BLaER1 treated with 17β-estradiol and CSF1 and Interleukin-3, amounts not matched to agents 10 nM and 100 nM (cell line): ENCODE data around the gene INS.

Experiments
- H3K27ac ChIP-seq, 11 experiments: shearing (Covaris generic); formaldehyde crosslinking; 2 replicates each; pipeline ENCODE4 v1.8.1; 2022
- H3K27me3 ChIP-seq, 11 experiments: shearing (Covaris generic); formaldehyde crosslinking; 2 replicates each; pipeline ENCODE4 v1.8.1; 2022
- H3K36me3 ChIP-seq, 11 experiments: shearing (Covaris generic); formaldehyde crosslinking; 2 replicates each; pipeline ENCODE4 v1.8.1; 2022
- H3K4me1 ChIP-seq, 10 experiments: shearing (Covaris generic); formaldehyde crosslinking; 2 replicates each; pipeline ENCODE4 v1.8.1; 2022
- H3K4me2 ChIP-seq, 11 experiments: shearing (Covaris generic); formaldehyde crosslinking; 2 replicates each; pipeline ENCODE4 v1.8.1; 2022
- H3K4me3 ChIP-seq, 10 experiments: shearing (Covaris generic); formaldehyde crosslinking; 2 replicates each; pipeline ENCODE4 v1.8.1; 2022
- H3K9ac ChIP-seq, 11 experiments: shearing (Covaris generic); formaldehyde crosslinking; 2 replicates each; pipeline ENCODE4 v1.8.1; 2022
- H3K9me3 ChIP-seq, 11 experiments: shearing (Covaris generic); formaldehyde crosslinking; replicated peaks in 1 of 11; 2 replicates each; pipeline ENCODE4 v1.8.1; 2022
- H4K20me1 ChIP-seq, 11 experiments: shearing (Covaris generic); formaldehyde crosslinking; 2 replicates each; pipeline ENCODE4 v1.8.1; 2022
- Cebpa-rat ChIP-seq, 11 experiments: shearing (Covaris generic); IDR thresholded peaks; 2 replicates each; pipeline ENCODE4 v1.8.1; 2022

INS gene

DNA sequence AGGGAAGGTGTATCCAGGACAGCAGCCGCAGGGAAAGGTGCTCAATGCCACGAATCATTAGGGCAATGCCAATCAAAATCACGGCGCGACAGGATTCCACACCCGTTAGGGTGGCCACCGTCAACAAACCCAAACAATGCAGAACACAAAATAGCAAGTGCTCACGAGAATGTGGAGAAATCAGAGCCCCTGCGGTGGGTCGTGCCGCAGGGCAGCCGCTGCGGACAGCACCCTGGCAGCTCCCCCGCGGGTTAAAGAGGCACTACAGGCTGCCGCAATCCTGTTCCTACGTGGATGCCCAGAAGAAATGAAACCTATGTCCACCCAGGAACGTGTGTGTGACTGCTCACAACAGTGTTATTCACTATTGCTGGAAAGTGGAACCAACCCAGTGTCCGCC, 27.7 kb upstream of the INS start:
- H3K27ac ChIP-seq: no peak overlapping the region
- no peak overlapping the region for H3K9ac ChIP-seq
- peaks cover 28 to 63% (median 56%) of the 10 kb centered on the region in 10 experiments for H3K4me1 ChIP-seq
- no peaks in the 10 kb centered on the region for H4K20me1 ChIP-seq
- H3K27me3 ChIP-seq: no peaks in the 10 kb centered on the region
- no peak for TF ChIP-seq Cebpa-rat (IDR thresholded peaks at IDR 0.05)
- no peaks in the 10 kb centered on the region for H3K9me3 ChIP-seq
- no peak overlapping the region for H3K4me2 ChIP-seq
- no peaks in the 10 kb centered on the region for H3K36me3 ChIP-seq
- H3K4me3 ChIP-seq: no peak overlapping the region

DNA sequence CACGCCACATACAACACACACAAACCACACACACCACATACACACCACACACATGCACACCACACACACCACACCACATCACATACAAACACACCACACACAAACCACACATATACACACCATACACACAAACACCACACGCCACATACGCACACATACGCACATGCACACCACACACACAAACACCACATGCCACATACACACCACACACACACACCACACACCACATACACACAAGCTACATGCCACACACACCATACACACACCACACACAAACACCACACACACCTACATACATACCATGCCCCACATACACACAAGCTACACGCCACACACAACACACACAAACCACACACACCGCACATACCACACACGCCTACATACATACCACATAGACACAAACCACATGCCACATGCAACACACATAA, 26.3 kb upstream of the INS start:
- Histone ChIP-seq H4K20me1 (no peaks in the 10 kb centered on the region; a peak in 1 of 22 replicates), H3K27me3 (no peaks in the 10 kb centered on the region), H3K27ac (no peak overlapping the region), H3K4me1 (peaks cover 26 to 66% (median 58%) of the 10 kb centered on the region in 10 experiments), H3K36me3 (no peaks in the 10 kb centered on the region), H3K4me2 (peak overlapping the region; percentile 12 to 81 (median 55); a peak in 14 of 22 replicates), H3K4me3 (no peak overlapping the region), H3K9me3 (no peaks in the 10 kb centered on the region), H3K9ac (peak overlapping the region in 1 of 11 experiments; percentile 26; a peak in 1 of 22 replicates)
- TF ChIP-seq Cebpa-rat (IDR thresholded peaks at IDR 0.05): no peak

GRCh38 chr11:2186669-2187279, 25.8 kb upstream of the INS start:
- H3K36me3 ChIP-seq: no peaks in the 10 kb centered on the region
- no peaks in the 10 kb centered on the region for H3K9me3 ChIP-seq
- H3K27me3 ChIP-seq: no peaks in the 10 kb centered on the region
- H3K9ac ChIP-seq: peak overlapping the region in 2 of 11 experiments; percentile 14 to 26; a peak in 1 of 22 replicates
- H4K20me1 ChIP-seq: no peaks in the 10 kb centered on the region; a peak in 1 of 22 replicates
- no peak for TF ChIP-seq Cebpa-rat (IDR thresholded peaks at IDR 0.05)
- peak overlapping the region; percentile 12 to 81 (median 55); a peak in 19 of 22 replicates for H3K4me2 ChIP-seq
- H3K4me1 ChIP-seq: peaks cover 21 to 61% (median 53%) of the 10 kb centered on the region in 10 experiments
- H3K27ac ChIP-seq: no peak overlapping the region; a peak in 1 of 22 replicates
- H3K4me3 ChIP-seq: no peak overlapping the region; a peak in 1 of 20 replicates

DNA sequence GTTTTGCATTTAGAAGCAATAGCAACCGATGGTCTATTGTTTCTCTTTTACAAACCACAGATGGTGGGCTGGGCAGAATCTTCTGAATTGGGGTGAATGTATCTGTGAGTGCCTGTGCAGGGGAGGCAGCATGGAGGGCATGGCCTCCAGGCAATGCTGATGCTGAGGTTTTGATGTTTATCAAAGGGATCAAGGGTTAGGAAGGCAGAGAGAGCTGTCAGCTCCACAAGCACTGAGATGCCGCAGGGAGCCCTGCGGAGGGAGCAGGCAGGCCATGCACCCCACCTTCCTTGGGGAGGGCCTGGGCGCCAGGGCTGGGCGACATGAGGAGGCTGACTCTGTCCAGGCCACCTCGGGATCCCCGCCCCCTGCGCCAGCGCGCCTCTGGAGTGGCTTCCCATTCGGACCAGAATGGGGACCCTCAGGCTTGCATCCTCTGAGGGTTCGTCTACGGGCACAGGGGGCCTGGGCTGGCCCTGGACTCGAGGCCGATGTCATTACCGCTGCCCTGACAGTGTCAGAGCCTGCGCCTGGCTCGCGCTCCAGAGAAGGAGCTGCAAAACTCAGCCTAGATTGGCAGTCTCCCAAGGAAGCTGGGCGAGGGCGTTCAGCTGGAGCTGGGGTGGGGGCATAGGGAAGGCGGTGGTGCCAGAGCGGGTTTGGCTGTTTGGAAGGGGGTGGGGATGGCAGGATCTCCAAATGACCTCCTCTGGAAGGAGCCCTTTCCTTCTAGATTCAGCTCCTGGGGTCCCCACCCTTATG, 24.5 kb upstream of the INS start:
- H3K27me3 ChIP-seq: peaks cover 0 to 6% (median under 1%) of the 10 kb centered on the region in 11 experiments; a peak in 9 of 22 replicates
- H4K20me1 ChIP-seq: no peaks in the 10 kb centered on the region; a peak in 1 of 22 replicates
- TF ChIP-seq Cebpa-rat (IDR thresholded peaks at IDR 0.05): no peak
- no peaks in the 10 kb centered on the region for H3K36me3 ChIP-seq
- no peaks in the 10 kb centered on the region for H3K9me3 ChIP-seq
- H3K9ac ChIP-seq: peak overlapping the region in 1 of 11 experiments; percentile 18; a peak in 1 of 22 replicates
- H3K4me1 ChIP-seq: peaks cover 8 to 56% (median 46%) of the 10 kb centered on the region in 10 experiments
- no peak overlapping the region for H3K27ac ChIP-seq
- H3K4me3 ChIP-seq: no peak overlapping the region
- peak overlapping the region in 6 of 11 experiments; percentile 12 to 54 (median 24); a peak in 7 of 22 replicates for H3K4me2 ChIP-seq

GRCh38 chr11:2182692-2183474, 21.9 kb upstream of the INS start:
- Histone ChIP-seq H3K4me3 (no peak overlapping the region), H3K4me2 (peak overlapping the region in 5 of 11 experiments; percentile 5 to 41 (median 16); a peak in 6 of 22 replicates), H3K36me3 (no peaks in the 10 kb centered on the region), H4K20me1 (peaks cover 0 to 10% (median 0%) of the 10 kb centered on the region in 11 experiments; a peak in 4 of 22 replicates), H3K9me3 (no peaks in the 10 kb centered on the region), H3K4me1 (peaks cover 0 to 66% (median 48%) of the 10 kb centered on the region in 10 experiments; a peak in 16 of 20 replicates), H3K27me3 (peaks cover 0 to 21% (median 12%) of the 10 kb centered on the region in 11 experiments; a peak in 14 of 22 replicates), H3K27ac (no peak overlapping the region), H3K9ac (no peak overlapping the region)
- TF ChIP-seq Cebpa-rat (IDR thresholded peaks at IDR 0.05): no peak

- TF ChIP-seq Cebpa-rat (IDR thresholded peaks at IDR 0.05): no peak
- no peak overlapping the region for H3K4me3 ChIP-seq
- H3K4me2 ChIP-seq: no peak overlapping the region
- peaks cover 0 to 10% (median 0%) of the 10 kb centered on the region in 11 experiments; a peak in 4 of 22 replicates for H4K20me1 ChIP-seq
- H3K4me1 ChIP-seq: peaks cover 0 to 62% (median 46%) of the 10 kb centered on the region in 10 experiments; a peak in 16 of 20 replicates
- H3K36me3 ChIP-seq: no peaks in the 10 kb centered on the region
- H3K27ac ChIP-seq: no peak overlapping the region
- no peak overlapping the region for H3K9ac ChIP-seq
- no peaks in the 10 kb centered on the region for H3K9me3 ChIP-seq
- peaks cover 0 to 21% (median 12%) of the 10 kb centered on the region in 11 experiments; a peak in 14 of 22 replicates for H3K27me3 ChIP-seq
Observed at GRCh38 chr11:2182075-2182474, 21.1 kb upstream of the INS start.

DNA sequence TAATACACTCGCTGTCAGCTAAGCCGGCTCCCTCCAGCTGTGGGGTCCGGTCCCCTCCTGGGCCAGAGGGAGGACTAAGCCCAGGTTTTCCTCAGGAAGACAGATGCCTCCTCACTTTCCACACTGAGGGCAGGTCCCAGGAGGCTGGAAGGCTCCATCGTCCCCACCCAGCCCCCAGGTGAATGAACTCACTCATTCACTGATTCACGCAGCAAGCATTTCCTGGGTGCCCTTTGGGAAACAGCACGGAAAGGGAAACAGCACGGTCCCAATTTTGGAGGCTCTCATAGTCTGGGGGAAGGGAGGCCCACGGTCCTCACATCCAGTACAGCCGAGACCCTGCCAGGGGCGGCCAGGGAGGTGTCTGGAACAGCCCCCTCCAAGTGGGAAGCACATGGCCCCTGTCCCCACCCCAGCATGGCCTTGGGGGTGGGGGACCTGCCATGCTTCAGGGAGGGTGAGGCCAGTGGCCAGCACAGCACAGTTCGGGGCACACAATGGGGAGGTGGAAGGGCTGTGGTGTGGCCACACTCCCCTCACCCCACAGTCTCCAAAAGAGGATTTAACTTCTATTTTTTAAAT, 19.9 kb upstream of the INS start:
- Histone ChIP-seq H4K20me1 (peaks cover 0 to 10% (median 0%) of the 10 kb centered on the region in 11 experiments; a peak in 5 of 22 replicates), H3K36me3 (no peaks in the 10 kb centered on the region), H3K9me3 (no peaks in the 10 kb centered on the region), H3K27me3 (peaks cover 0 to 21% (median 12%) of the 10 kb centered on the region in 11 experiments; a peak in 14 of 22 replicates), H3K4me3 (no peak overlapping the region), H3K4me1 (peaks cover 2 to 50% (median 38%) of the 10 kb centered on the region in 10 experiments; a peak in 16 of 20 replicates), H3K27ac (no peak overlapping the region), H3K4me2 (peak overlapping the region in 7 of 11 experiments; percentile 57 to 92 (median 76); a peak in 11 of 22 replicates), H3K9ac (peak overlapping the region in 2 of 11 experiments; percentile 26 to 27; a peak in 2 of 22 replicates)
- no peak for TF ChIP-seq Cebpa-rat (IDR thresholded peaks at IDR 0.05)

GRCh38 chr11:2180347-2180746, 19.3 kb upstream of the INS start:
- Histone ChIP-seq H3K36me3 (no peaks in the 10 kb centered on the region), H3K4me2 (peak overlapping the region in 9 of 11 experiments; percentile 45 to 92 (median 75); a peak in 18 of 22 replicates), H3K27me3 (peaks cover 0 to 21% (median 12%) of the 10 kb centered on the region in 11 experiments; a peak in 14 of 22 replicates), H3K9ac (peak overlapping the region in 3 of 11 experiments; percentile 26 to 37 (median 27); a peak in 4 of 22 replicates), H3K4me1 (peaks cover 7 to 45% (median 34%) of the 10 kb centered on the region in 10 experiments; a peak in 17 of 20 replicates), H4K20me1 (peaks cover 0 to 10% (median 0%) of the 10 kb centered on the region in 11 experiments; a peak in 5 of 22 replicates), H3K9me3 (no peaks in the 10 kb centered on the region), H3K4me3 (no peak overlapping the region), H3K27ac (no peak overlapping the region)
- no peak for TF ChIP-seq Cebpa-rat (IDR thresholded peaks at IDR 0.05)
